ENCODE data around the gene LIMS3.
"Not testable (repeated sequence)": the region's sequence is repeated elsewhere in the genome, so short reads cannot be mapped to it uniquely, and the experiment has no call there.

Gene LIMS3

DNA sequence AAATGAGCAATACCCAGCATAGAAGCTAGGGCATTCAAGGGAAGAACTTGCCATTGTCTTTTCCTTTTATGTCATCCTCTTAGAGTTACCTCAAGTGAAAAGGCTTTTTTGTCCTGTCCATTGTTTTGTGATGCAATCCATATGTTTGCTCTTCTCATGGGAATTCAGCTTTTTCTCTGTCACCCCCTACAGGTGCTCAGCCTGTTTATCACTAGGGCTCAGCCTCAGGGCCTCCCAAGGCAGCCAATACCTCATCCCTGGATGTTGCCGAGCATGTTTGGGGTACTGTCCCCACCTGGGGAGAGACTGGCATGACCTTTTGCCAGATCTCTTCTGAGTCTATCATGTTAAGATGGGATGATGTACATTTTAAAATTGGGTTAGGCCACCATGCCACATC, 65.5 kb downstream of the LIMS3 start:
- not testable (repeated sequence) for DNase-seq (ENCODE audit: low read depth in 1 of 2, low spot score in 1 of 2); H3K27me3 ChIP-seq (ENCODE audit: insufficient read depth, poor library complexity, severe bottlenecking); H3K4me3 ChIP-seq (replicated peaks; ENCODE audit: insufficient read depth, low read length); H3K27ac ChIP-seq (replicated peaks)

DNA sequence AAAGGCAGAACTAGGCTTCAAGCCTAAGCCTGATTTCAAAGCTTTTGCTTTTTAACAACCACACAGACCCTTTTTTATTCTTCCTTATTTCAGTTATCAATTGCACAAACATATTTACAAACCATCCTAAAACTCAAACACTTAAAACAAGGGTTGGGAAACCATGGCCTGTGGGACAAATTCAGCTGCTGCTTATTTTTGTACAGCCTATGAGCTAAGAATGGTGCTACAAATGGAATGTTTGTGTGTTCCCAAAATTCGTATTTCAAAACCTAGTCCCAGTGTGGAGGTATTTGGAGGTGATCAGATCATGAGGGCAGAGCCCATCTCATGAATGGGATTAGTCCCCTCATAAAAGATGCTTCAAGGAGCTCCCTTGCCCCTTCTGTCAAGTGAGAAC, 67.0 kb downstream of the LIMS3 start:
- not testable (repeated sequence) for DNase-seq (ENCODE audit: low read depth in 1 of 2, low spot score in 1 of 2); H3K27ac ChIP-seq (replicated peaks); H3K27me3 ChIP-seq (ENCODE audit: insufficient read depth, poor library complexity, severe bottlenecking); H3K4me3 ChIP-seq (replicated peaks; ENCODE audit: insufficient read depth, low read length)

DNA sequence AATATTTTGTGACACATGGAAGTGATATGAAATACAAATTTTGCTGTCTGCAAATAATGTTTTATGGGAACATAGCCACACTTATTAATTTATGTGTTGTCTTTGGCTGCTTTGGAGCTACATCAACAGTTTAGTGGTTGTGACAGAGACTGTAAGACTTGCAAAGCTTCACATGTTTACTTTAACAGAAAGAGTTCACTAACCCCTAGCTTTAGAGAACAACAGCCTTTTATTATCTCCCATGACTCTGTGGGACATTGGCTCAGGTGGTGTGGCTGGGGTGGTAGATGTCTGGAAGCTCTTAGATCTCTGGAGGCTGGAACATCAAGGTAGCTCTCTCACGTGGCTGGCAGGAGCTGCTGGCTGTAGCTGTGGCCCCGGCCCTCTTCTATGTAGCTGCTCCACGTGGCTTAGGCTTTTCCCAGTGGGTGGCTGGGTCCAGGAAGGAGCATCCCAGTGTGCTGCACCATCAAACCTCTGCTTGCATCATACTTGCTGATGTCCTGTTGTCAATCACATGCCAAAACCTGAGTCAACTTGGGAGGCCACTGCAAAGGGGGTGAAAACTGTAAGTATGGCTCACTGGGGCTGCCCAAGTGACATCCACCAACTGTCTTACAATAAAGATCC, 67.7 kb downstream of the LIMS3 start:
- H3K27me3 ChIP-seq (ENCODE audit: insufficient read depth, poor library complexity, severe bottlenecking); H3K4me3 ChIP-seq (replicated peaks; ENCODE audit: insufficient read depth, low read length); DNase-seq (ENCODE audit: low read depth in 1 of 2, low spot score in 1 of 2); H3K27ac ChIP-seq (replicated peaks): not testable (repeated sequence)

DNA sequence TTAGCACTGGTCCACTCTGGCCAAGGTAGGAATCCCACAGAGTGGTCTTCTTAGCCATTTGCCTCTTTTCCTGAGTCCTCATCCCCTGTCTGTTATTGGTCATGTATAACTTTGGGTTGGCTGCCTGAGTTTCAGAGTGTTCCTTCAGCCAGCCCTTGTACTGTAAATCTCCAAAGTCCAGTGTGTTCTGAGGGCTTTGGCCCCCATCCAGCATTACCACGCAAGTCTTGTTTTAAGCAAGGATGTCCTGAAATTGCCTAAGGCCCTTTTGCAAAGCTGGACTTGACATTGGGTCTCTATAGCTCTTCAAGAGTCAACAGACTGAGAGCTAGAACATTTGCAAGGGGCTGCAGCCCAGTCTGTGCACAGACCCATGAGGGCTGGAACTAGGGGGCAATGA, 68.4 kb downstream of the LIMS3 start:
- DNase-seq (ENCODE audit: low read depth in 1 of 2, low spot score in 1 of 2); H3K27me3 ChIP-seq (ENCODE audit: insufficient read depth, poor library complexity, severe bottlenecking); H3K4me3 ChIP-seq (replicated peaks; ENCODE audit: insufficient read depth, low read length); H3K27ac ChIP-seq (replicated peaks): not testable (repeated sequence)

DNA sequence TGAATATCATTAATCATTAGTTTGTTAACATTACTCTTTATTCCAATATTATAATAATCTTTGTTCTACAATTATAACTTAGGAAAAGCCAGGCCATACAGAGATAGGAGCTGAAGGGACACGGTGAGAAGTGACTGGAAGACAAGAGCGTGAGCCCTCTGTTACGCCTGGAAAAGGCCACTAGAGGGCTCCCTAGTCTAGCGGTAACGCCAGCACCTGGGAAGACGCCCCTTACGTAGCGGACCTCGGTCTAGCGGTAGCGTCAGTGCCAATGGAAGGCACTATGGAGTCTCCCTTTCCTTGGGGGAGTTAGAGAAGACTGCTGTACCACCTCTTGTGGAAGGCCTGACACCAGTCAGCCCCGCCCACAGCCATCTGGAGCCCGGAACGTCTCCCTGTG, 71.4 kb downstream of the LIMS3 start:
- H3K4me3 ChIP-seq (replicated peaks; ENCODE audit: insufficient read depth, low read length); H3K27ac ChIP-seq (replicated peaks); DNase-seq (ENCODE audit: low read depth in 1 of 2, low spot score in 1 of 2); H3K27me3 ChIP-seq (ENCODE audit: insufficient read depth, poor library complexity, severe bottlenecking): not testable (repeated sequence)

DNA sequence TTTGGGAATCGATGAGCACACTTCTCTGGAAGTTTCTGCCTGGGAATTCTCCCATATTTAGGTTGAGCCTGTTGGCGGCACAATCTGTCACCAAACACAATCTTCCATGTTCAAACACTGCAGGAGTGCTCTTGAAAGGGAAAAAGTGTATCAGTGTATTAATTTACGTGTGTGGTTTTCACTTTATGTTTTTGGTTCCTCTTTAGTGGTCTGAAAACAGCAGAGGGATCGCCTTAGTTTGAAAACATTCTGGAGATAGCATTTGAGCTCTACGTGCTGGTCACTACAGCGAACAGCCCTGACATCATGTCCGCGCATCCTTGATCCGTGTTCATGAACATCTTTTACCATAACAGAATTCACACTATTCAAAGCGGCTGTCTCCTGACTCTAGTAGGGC, 73.2 kb downstream of the LIMS3 start:
- not testable (repeated sequence) for H3K4me3 ChIP-seq (replicated peaks; ENCODE audit: insufficient read depth, low read length); H3K27ac ChIP-seq (replicated peaks); H3K27me3 ChIP-seq (ENCODE audit: insufficient read depth, poor library complexity, severe bottlenecking); DNase-seq (ENCODE audit: low read depth in 1 of 2, low spot score in 1 of 2)
